ENCODE data around the gene ALDH9A1. TPM values are rescaled to one million over a fixed set of nuclear protein-coding genes. Genes with fewer than 3 reads are reported as not detected.
A peak's percentile ranks its signal among the peaks of the same experiment; 100 is the strongest.

The ALDH9A1 gene
- polyA plus RNA-seq, 2 of the 4 experiments (the other 2 are of a cell fraction): 40.5 to 77.1 TPM

DNA sequence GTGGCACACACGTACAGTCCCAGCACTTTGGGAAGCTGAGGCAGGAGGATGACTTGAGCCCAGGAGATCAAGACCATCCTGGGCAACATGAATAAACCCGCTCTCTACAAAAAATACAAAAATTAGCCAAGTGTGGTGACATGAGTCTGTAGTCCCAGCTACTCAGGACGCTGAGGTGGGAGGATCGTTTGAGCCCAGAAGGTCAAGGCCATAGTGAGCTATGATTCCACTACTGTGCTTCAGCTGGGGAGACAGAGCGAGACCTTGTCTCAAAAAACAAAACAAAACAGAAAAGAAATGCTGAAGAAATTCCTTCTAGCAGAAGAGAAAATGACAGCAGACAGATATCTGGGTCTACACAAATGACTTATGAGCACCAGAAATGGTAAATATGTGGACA lies 10.3 kb downstream of the ALDH9A1 start:
- FAIRE-seq: no peak
- no peak overlapping the region for H3K4me2 ChIP-seq
- 91% methylated on average over 5 of the region's 5 CpGs for WGBS (ENCODE audit: missing lambda C conversion rate)
- H3K4me3 ChIP-seq: no peak overlapping the region
- TF ChIP-seq, protein P1, sequence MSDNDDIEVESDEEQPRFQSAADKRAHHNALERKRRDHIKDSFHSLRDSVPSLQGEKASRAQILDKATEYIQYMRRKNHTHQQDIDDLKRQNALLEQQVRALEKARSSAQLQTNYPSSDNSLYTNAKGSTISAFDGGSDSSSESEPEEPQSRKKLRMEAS (IDR thresholded peaks at IDR 0.05): no peak
- TF ChIP-seq ZSCAN20 (CRISPR knock-in tag; IDR thresholded peaks at IDR 0.05): no peak
- TF ChIP-seq GATA3 (IDR thresholded peaks at IDR 0.05; ENCODE audit: borderline replicate concordance): no peak
- no peak for TF ChIP-seq SREBF2 (IDR thresholded peaks at IDR 0.05)
- no peak for TF ChIP-seq RAD21 (conservative IDR thresholded peaks at IDR 0.05 in 1 of 2, IDR thresholded peaks at IDR 0.05 in 1 of 2)
- TF ChIP-seq JUNB (IDR thresholded peaks at IDR 0.05): no peak
- no peak for TF ChIP-seq RNF2 (IDR thresholded peaks at IDR 0.05; ENCODE audit: borderline replicate concordance, low read depth)
- TF ChIP-seq, protein P2, sequence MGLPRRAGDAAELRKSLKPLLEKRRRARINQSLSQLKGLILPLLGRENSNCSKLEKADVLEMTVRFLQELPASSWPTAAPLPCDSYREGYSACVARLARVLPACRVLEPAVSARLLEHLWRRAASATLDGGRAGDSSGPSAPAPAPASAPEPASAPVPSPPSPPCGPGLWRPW (IDR thresholded peaks at IDR 0.05): no peak
- TF ChIP-seq ESRRA (IDR thresholded peaks at IDR 0.05; ENCODE audit: borderline replicate concordance, low read length): no peak
- no peak for TF ChIP-seq JUN (IDR thresholded peaks at IDR 0.05)
- TF ChIP-seq CEBPB (IDR thresholded peaks at IDR 0.05): no peak
- TF ChIP-seq BHLHE40 (IDR thresholded peaks at IDR 0.05; ENCODE audit: low read depth, low read length): no peak
- no peak overlapping the region for H3K27ac ChIP-seq
- POLR2A ChIA-PET: no interaction called here
- ATAC-seq: no peak
- CTCF ChIA-PET: no interaction called here
- DNase-seq (ENCODE audit: low read depth in 1 of 2, low spot score in 1 of 2): no peak
- no peaks in the 10 kb centered on the region for H3K4me1 ChIP-seq
- H3K9me3 ChIP-seq: 0 out of 3 replicates have a peak, but pooled peaks cover 9% of the 10 kb centered on the region

DNA sequence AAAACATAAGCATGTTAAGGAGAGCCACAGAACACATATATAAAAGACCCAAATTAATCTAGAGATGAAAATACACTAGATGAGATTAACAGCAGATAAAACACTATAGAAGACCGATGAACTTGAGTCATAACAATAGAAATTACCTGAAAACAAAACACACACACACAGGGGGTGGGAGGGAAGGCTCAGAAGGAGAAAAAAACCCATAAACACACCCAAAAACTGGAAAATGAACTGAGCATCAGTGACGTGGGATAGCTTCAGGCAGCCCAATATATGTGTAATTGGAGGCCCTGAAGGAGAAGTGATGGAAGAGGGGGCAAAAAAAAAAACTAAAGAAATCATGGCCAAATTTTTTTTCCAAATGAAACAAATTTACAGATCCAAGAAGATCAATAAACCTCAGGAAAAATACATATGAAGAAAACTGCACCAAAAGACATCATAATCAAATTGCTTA lies 11.4 kb downstream of the ALDH9A1 start:
- H3K27ac ChIP-seq: no peak overlapping the region
- ATAC-seq (no peak), DNase-seq (ENCODE audit: low read depth in 1 of 2, low spot score in 1 of 2) (no peak), FAIRE-seq (no peak)
- H3K4me2 ChIP-seq: no peak overlapping the region
- H3K9me3 ChIP-seq: 0 out of 3 replicates have a peak, but pooled peaks cover 9% of the 10 kb centered on the region
- ChIA-PET CTCF (interaction anchor here (1.2 to 1.3 kb wide), 2 partner anchors 10 to 87 kb away, joined by 3 to 5 read pairs; no protein-coding TSS in a partner anchor), POLR2A (no interaction called here)
- H3K4me3 ChIP-seq: no peak overlapping the region
- TF ChIP-seq HOXB5 (CRISPR knock-in tag; IDR thresholded peaks at IDR 0.05) (no peak), CHD2 (IDR thresholded peaks at IDR 0.05; ENCODE audit: low read length, partially characterized antibody) (no peak), NPAS2 (CRISPR knock-in tag; IDR thresholded peaks at IDR 0.05; ENCODE audit: borderline replicate concordance) (no peak), EHMT2 (IDR thresholded peaks at IDR 0.05; ENCODE audit: low read depth) (no peak)
- TF ChIP-seq, protein P3, sequence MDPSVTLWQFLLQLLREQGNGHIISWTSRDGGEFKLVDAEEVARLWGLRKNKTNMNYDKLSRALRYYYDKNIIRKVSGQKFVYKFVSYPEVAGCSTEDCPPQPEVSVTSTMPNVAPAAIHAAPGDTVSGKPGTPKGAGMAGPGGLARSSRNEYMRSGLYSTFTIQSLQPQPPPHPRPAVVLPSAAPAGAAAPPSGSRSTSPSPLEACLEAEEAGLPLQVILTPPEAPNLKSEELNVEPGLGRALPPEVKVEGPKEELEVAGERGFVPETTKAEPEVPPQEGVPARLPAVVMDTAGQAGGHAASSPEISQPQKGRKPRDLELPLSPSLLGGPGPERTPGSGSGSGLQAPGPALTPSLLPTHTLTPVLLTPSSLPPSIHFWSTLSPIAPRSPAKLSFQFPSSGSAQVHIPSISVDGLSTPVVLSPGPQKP (IDR thresholded peaks at IDR 0.05; ENCODE audit: low read depth, low read length): no peak
- H3K4me1 ChIP-seq: no peaks in the 10 kb centered on the region
- WGBS (ENCODE audit: missing lambda C conversion rate): 86% methylated on average over 2 of the region's 2 CpGs

DNA sequence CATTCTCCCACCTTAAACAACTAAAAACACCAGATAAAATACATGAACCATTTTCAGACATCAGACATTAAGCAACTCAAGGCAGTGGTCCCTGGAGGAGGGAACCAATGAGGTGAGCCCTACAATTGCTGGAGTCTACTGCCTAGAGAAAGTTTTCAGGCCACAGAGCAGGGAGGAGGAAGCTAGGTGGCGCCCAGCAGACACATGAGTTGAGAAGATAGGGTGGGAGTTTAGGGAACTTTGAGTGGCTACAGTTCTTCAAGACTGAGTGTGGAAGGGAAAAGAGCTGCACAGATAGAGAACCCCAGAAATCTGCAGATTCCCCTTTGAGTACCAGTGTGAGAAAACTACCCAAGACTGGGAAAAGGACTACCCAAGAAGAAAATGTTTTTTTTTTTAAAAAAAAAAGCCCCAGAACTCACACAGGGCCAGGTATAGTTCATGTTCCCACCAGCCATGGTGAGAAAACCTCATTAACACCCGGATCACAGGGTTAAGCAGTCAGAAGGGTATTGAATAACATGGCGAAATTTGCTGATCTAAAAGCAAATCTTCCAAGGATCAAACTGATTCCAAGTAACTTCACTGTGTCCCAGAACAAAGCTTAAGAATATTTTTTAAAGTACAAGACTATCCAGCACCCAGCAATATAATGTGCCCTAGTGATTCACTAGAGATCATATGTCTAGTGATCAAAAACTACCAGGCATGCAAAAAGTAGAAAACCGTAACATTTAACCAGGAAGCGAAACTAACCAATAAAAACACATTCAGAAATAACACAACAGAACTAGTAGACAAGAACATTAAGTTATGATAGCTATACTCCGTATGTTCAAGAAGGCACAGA lies 12.0 kb downstream of the ALDH9A1 start:
- FAIRE-seq: no peak
- ChIA-PET CTCF (interaction anchor here (1.1 to 1.4 kb wide), 4 partner anchors 11 to 86 kb away, joined by 3 to 5 read pairs (median 4); partner anchors contain the start of gene ALDH9A1), POLR2A (no interaction called here)
- Histone ChIP-seq H3K4me3 (no peak overlapping the region), H3K4me1 (no peaks in the 10 kb centered on the region), H3K4me2 (no peak overlapping the region), H3K27ac (no peak overlapping the region), H3K9me3 (0 out of 3 replicates have a peak, but pooled peaks cover 9% of the 10 kb centered on the region)
- no peak for DNase-seq (ENCODE audit: low read depth in 1 of 2, low spot score in 1 of 2)
- WGBS (ENCODE audit: missing lambda C conversion rate): 77% methylated on average over 6 of the region's 6 CpGs
- no peak; a peak in 1 of 6 replicates for ATAC-seq
- no peak for TF ChIP-seq GATA3 (IDR thresholded peaks at IDR 0.05; ENCODE audit: borderline replicate concordance)
- TF ChIP-seq CBX8 (IDR thresholded peaks at IDR 0.05): no peak
- 0 out of 5 replicates have a peak, but pooled peaks of 1 of the 2 experiments have one; percentile 6 for TF ChIP-seq RAD21 (conservative IDR thresholded peaks at IDR 0.05 in 1 of 2, IDR thresholded peaks at IDR 0.05 in 1 of 2)
